HG03064 (cell line): ENCODE data around the gene KLF9.

Source experiments
- ATAC-seq: cut with Tn5 transposase; IDR thresholded peaks from one replicate; pipeline ENCODE4 v1.9.1; 2021; ENCODE audit warnings: low read depth; ENCODE audit not compliant: unreplicated experiment

The KLF9 gene

DNA sequence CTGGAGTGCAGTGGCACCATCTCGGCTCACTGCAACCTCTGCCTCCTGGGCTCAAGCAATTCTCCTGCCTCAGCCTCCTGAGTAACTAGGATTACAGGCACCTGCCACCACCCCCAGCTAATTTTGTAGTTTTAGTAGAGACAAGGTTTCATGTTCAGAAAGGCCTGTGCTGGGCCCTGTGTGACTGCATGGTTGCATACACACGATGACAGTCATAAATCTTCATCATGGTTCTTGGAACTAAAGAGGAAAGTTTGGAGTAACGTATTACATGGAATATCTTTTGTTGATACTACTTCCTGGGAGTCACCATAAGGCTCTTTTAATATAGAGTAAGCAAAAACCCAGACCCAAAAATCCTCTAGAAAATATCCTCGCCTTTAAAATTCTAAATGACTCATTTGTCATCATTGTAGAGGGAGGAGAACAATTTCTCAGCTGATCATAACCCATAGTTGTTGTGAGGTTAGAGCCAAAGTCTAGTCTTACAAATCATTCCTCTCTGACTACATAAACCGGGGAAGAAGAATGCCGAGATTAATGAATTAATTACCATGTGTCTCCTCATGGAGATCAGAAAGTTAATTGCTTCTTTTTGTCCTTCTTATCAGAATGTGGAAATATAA is 47.0 kb downstream of the KLF9 start:
- no peak for ATAC-seq

- ATAC-seq = no peak
Measured at GRCh38 chr9:70363760-70364159, 50.7 kb downstream of the KLF9 start.

- no peak for ATAC-seq
Measured at GRCh38 chr9:70362952-70363351, 51.5 kb downstream of the KLF9 start.

- ATAC-seq = no peak
Measured at GRCh38 chr9:70355801-70356200, 58.7 kb downstream of the KLF9 start.

- no peak for ATAC-seq
Measured at GRCh38 chr9:70352802-70353201, 61.7 kb downstream of the KLF9 start.

DNA sequence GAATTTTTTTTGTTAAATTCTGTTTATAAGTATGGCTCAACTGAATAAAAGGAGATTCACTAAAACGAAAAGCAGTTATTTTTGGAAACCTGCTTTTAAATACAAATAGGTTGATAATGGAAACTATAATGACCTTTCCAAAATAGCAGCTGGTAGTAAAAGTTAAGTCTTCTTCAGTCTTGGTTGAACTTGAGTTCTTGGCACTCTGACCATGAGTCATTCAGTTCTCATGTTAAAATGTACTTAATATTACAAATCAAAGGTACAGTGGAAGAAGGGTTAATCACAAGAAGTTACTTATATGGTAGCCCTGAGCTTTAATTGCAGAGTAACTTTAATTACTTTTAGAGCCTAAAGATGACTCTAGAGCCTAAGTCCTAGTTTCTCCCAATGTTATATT is 62.1 kb downstream of the KLF9 start:
- no peak for ATAC-seq

- ATAC-seq = no peak
Measured at GRCh38 chr9:70347046-70347445, 67.4 kb downstream of the KLF9 start.

- ATAC-seq = no peak
Measured at GRCh38 chr9:70340572-70340971, 73.9 kb downstream of the KLF9 start.
